HEK293 (cell line): ENCODE measurements around the gene REV3L.

Source experiments
- CTCF ChIP-seq: fragments of 450-650 bp; formaldehyde crosslinking; IDR thresholded peaks from 2 replicates; pipeline ENCODE4 v1.5.1; 2016; ENCODE audit warnings: missing biosample characterization, missing genetic modification characterization
- FEZF1 ChIP-seq: fragments of 450-650 bp; formaldehyde crosslinking; IDR thresholded peaks from 2 replicates; pipeline ENCODE4 v1.5.1; 2016; ENCODE audit warnings: missing biosample characterization, missing genetic modification characterization
- ZNF596 ChIP-seq: fragments of 450-650 bp; IDR thresholded peaks from 2 replicates; pipeline ENCODE4 v1.5.0; 2018; ENCODE audit warnings: missing biosample characterization, mild to moderate bottlenecking, missing genetic modification characterization, moderate library complexity
- ZNF600 ChIP-seq: fragments of 450-650 bp; formaldehyde crosslinking; IDR thresholded peaks from 2 replicates; pipeline ENCODE4 v1.5.1; 2016; ENCODE audit warnings: missing biosample characterization, missing genetic modification characterization

GRCh38 chr6:111468329-111469012 is 14.5 kb downstream of the REV3L start:
- TF ChIP-seq CTCF = no peak
- no peak for TF ChIP-seq FEZF1 (tag by site-specific recombination)
- no peak for TF ChIP-seq ZNF600 (tag by site-specific recombination)
- TF ChIP-seq ZNF596 (tag by site-specific recombination) = no peak
